Vagina (tissue), 2 donors: ENCODE results near the gene SLC39A6.

ENCODE experiments used
- CTCF ChIP-seq, 3 experiments: fragments of 450-650 bp in 2 of 3; fragments of 200-600 bp in 1 of 3; sonication (generic) in 1 of 3; IDR thresholded peaks; one replicate each; pipeline ENCODE4 v1.5.1; 2017 to 2019; ENCODE audit warnings: antibody characterized with exemption in 3 of 3, mild to moderate bottlenecking in 2 of 3, moderate library complexity in 2 of 3
- POLR2A ChIP-seq, 2 donors: fragments of 450-650 bp; IDR thresholded peaks; one replicate each; pipeline ENCODE4 v1.6.1; 2017; ENCODE audit warnings: antibody characterized with exemption in 2 of 2, mild to moderate bottlenecking in 2 of 2, moderate library complexity in 2 of 2

DNA sequence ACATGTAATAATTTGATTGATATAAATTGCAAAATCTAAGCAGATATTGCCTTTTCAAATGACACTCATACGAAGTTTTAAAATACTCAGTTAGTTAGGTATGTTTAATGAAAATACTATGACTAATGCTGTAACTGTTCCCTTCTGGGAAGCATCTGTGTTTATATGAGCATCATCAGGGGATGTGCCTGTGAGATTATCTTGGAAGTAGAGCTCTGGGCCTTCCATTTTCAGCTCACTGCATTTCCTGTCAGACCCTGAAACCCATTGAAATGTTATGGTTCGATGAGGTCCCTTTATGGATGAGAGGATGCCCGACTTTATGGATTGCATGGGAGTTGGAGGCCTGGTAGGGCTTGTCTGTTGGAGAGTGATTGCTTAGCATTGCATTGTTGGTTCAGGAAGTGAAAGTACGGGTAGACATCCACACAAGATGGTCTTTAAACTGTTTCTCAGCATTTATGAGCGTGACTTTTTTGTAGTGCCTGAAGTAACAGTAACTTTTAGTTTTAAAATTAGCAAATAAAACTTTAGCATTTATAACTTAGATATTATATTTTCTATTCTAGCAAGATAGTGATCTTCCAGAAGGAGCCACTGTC, 29.2 kb upstream of the SLC39A6 start:
- TF ChIP-seq CTCF (IDR thresholded peaks at IDR 0.05), result no peak
- no peak for TF ChIP-seq POLR2A (IDR thresholded peaks at IDR 0.05)
